ENCODE measurements around the gene SPRED3. TPM values are rescaled to one million over a fixed set of nuclear protein-coding genes. Genes with fewer than 3 reads are reported as not detected.
A peak's percentile ranks its signal among the peaks of the same experiment; 100 is the strongest.

The SPRED3 gene
- total and polyA plus RNA-seq, 9 of the 15 experiments (the other 6 are each of a cell fraction or from before 2014, with no cell fraction given) = 0.05 to 1.3 (median 0.36) TPM

GRCh38 chr19:38360351-38360750, 28.1 kb upstream of the SPRED3 start:
- H3K79me2 ChIP-seq (ENCODE audit: control insufficient read depth, insufficient read depth, low read length) = no peaks in the 10 kb centered on the region
- in situ Hi-C loops (cut with MboI) (no loop called here), intact Hi-C loops (cut with micrococcal nuclease) (no loop called here)
- ATAC-seq (no peak), FAIRE-seq (no peak), DNase-seq (ENCODE audit: extremely low read depth in 1 of 4, low spot score in 3 of 4) (no peak)
- WGBS (ENCODE audit: insufficient coverage, low coverage, missing lambda C conversion rate) = 34% methylated on average over 8 of the region's 9 CpGs
- H2AFZ ChIP-seq (ENCODE audit: low read depth, low read length) = no peak overlapping the region
- H3K4me3 ChIP-seq = no peak overlapping the region
- BruUV-seq (replicated peaks) = no TSS peak
- peaks cover 24 to 33% of the 10 kb centered on the region in 2 experiments for H3K27me3 ChIP-seq (ENCODE audit: control insufficient read depth in 2 of 2, insufficient read depth in 2 of 2, low read length in 2 of 2)
- TF ChIP-seq ATF3 (IDR thresholded peaks at IDR 0.05) (0 out of 2 replicates have a peak, but pooled peaks have one; percentile 12), ATF3 (CRISPR knock-in tag; conservative IDR thresholded peaks at IDR 0.05) (no peak), ETV5 (CRISPR knock-in tag; IDR thresholded peaks at IDR 0.05; ENCODE audit: low read depth) (no peak), ZNF354B (CRISPR knock-in tag; IDR thresholded peaks at IDR 0.05) (no peak), NFRKB (IDR thresholded peaks at IDR 0.05; ENCODE audit: low read depth) (no peak), CBFA2T2 (conservative IDR thresholded peaks at IDR 0.05) (no peak), ZNF253 (CRISPR knock-in tag; conservative IDR thresholded peaks at IDR 0.05) (no peak), MYBL2 (IDR thresholded peaks at IDR 0.05; ENCODE audit: low read depth) (no peak), MYBL2 (CRISPR knock-in tag; IDR thresholded peaks at IDR 0.05; ENCODE audit: borderline replicate concordance) (no peak), CEBPG (CRISPR knock-in tag; IDR thresholded peaks at IDR 0.05) (peak; percentile 51; the same call in 1 of the 2 replicates), CEBPG (tag; conservative IDR thresholded peaks at IDR 0.05 in 1 of 2, IDR thresholded peaks at IDR 0.05 in 1 of 2) (no peak), ARID2 (IDR thresholded peaks at IDR 0.05) (no peak)
- ChIA-PET CTCF (ENCODE audit: low intra/inter-chr PET ratio) (no interaction called here), POLR2A (interaction anchor here (1.0 to 1.9 kb wide), 2 partner anchors 14 to 106 kb away, joined by 3 to 8 read pairs; partner anchors contain the start of gene PSMD8)
- no peaks in the 10 kb centered on the region for H3K9me1 ChIP-seq (ENCODE audit: control insufficient read depth, insufficient read depth, low read length)
- H3K27ac ChIP-seq (ENCODE audit: extremely low read depth, low read depth, low read length) = no peak overlapping the region
- H3K9ac ChIP-seq (ENCODE audit: insufficient read depth in 1 of 2, low read depth in 2 of 2, low read length in 2 of 2) = peak overlapping the region in 1 of 2 experiments; percentile 28; a peak in 1 of 4 replicates
- H3K36me3 ChIP-seq (ENCODE audit: control insufficient read depth, insufficient read depth, low read length) = no peaks in the 10 kb centered on the region
- no peaks in the 10 kb centered on the region for H3K9me3 ChIP-seq (replicated peaks; ENCODE audit: control insufficient read depth, insufficient read depth, low read depth, low read length)
- no peak overlapping the region for H3K4me2 ChIP-seq (ENCODE audit: insufficient read depth, low read length)
- peaks cover 10 to 26% of the 10 kb centered on the region in 2 experiments; a peak in 4 of 5 replicates for H3K4me1 ChIP-seq (replicated peaks in 1 of 2; ENCODE audit: control insufficient read depth in 2 of 2, insufficient read depth in 2 of 2, low read length in 2 of 2)
- H4K20me1 ChIP-seq (replicated peaks; ENCODE audit: control insufficient read depth, insufficient read depth, low read length) = peaks cover 10% of the 10 kb centered on the region; the same call in 1 of the 2 replicates
